ENCODE results near the gene TCL1B.

GRCh38 chr14:95741038-95741490, 54.8 kb downstream of the TCL1B start:
- TF ChIP-seq POLR2A (IDR thresholded peaks at IDR 0.05) (no peak), CTCF (IDR thresholded peaks at IDR 0.05 in 4 of 5, conservative IDR thresholded peaks at IDR 0.05 in 1 of 5) (no peak)
